Upper lobe of right lung (tissue), 1 donor: Measurements from ENCODE around the gene LRRFIP1. TPM values are rescaled to one million over a fixed set of nuclear protein-coding genes. Genes with fewer than 3 reads are reported as not detected.

Source experiments
- ATAC-seq: fragments of 200-7000 bp; cut with Tn5 transposase; one replicate; pipeline ENCODE4 v1.9.1; 2020; ENCODE audit warnings: mild to moderate bottlenecking, moderate library complexity
- DNase-seq: peaks from one replicate; pipeline ENCODE4 v3.0.0-alpha.2; 2020
- H3K27ac ChIP-seq: fragments of 200-600 bp; one replicate; pipeline ENCODE4 v1.8.0; 2022
- H3K27me3 ChIP-seq: fragments of 200-600 bp; one replicate; pipeline ENCODE4 v1.8.0; 2022; ENCODE audit warnings: mild to moderate bottlenecking
- H3K36me3 ChIP-seq: fragments of 200-600 bp; one replicate; pipeline ENCODE4 v1.8.0; 2022
- H3K4me1 ChIP-seq: fragments of 200-600 bp; one replicate; pipeline ENCODE4 v1.8.0; 2022
- H3K4me3 ChIP-seq: fragments of 200-600 bp; one replicate; pipeline ENCODE4 v1.8.0; 2022; ENCODE audit warnings: mild to moderate bottlenecking
- H3K9me3 ChIP-seq: fragments of 200-600 bp; one replicate; pipeline ENCODE4 v1.8.0; 2022
- CTCF ChIP-seq: fragments of 200-600 bp; IDR thresholded peaks from one replicate; pipeline ENCODE4 v1.8.0; 2022; ENCODE audit warnings: antibody characterized with exemption
- intact Hi-C: fragments of 100-400 bp; cut with DNase I; formaldehyde crosslinking; loops from one replicate; pipeline ENCODE4 v1.11.0; 2022
- total RNA-seq: library from RNA; stranded (reverse); fragmentation: NEBNext Ultra II Directional; extraction: Animal tissue kit (Norgen Biotek cat#: 25700); gene quantifications from one replicate; pipeline ENCODE4 v1.2.1, GENCODE V29; 2021
- donor health status: DM: no; HTN: yes; CAD: no; lungs with severe emphysema.

Gene LRRFIP1
- total RNA-seq, 1 donor from 2014 or later = 178 TPM

DNA sequence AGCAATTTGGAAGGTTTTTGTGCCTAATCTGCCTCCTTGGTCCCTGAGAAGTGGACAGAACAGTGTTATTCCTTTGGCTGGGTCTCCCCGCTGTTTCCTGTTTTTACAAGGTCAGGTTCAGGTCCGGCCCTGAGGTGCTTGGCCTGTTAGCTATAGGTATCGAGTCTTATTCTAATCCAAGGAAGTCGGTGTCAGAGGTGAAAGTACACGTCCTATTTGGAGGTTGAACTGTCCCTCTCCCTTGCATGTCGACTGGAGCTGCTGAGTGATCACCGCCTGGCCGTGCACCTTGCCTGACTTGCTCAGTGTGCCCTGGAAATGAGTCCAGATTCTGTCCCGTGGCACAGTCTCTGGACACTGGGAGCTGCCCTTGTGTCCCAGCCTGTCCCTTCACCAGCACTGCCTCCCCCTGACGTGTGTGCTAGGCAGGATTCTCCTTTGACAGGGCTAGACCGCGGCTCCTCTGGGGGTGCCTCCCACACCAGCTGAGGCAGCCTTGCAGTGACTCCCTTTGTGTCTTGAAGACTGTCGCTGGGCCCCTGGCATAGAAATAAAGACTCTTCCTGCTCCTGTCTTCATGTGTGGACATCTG is 105.5 kb downstream of the LRRFIP1 start:
- DNase-seq (no peak), ATAC-seq (peak; percentile 43)
- H3K4me1 ChIP-seq = peaks cover 78% of the 10 kb centered on the region

DNA sequence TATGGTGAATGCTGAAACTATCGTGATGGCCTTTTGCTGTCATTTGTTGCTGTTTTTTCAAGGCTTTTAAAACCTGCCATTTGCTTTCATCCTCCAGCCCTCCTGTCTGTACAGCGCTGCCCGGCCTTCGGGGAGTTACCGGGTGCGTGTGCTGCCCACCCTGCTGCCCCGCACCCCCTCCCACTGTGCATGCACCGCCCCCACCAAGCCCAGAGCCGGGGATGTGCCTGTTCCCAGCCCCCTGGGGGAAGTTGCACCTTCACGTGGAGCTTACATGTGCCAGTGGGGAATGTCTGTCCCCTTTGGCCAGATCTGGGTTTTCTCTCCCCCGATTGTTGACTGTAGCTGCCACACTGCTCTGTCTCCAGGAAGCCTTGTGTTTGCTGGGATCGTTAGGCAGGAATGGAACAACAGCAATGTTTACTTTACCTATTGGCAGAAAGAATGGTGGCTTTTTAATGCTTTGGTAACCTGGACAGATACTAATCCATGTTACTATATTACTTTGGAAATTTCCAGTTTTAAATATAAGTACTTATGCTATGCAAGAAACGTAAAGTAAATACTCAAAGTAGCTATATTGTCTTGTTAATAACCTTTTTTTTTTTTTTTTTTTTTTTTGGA is 106.4 kb downstream of the LRRFIP1 start:
- DNase-seq = no peak

More for the DNA sequence above, 105.5 kb downstream of the LRRFIP1 start:
- Histone ChIP-seq H3K36me3 (peaks cover 25% of the 10 kb centered on the region), H3K27me3 (no peaks in the 10 kb centered on the region), H3K27ac (peak overlapping the region; percentile 71), H3K9me3 (no peaks in the 10 kb centered on the region), H3K4me3 (no peak overlapping the region)
- intact Hi-C loops = no loop called here
- no peak for TF ChIP-seq CTCF

GRCh38 chr2:237734905-237735623 is 107.7 kb downstream of the LRRFIP1 start:
- DNase-seq = no peak
- Histone ChIP-seq H3K36me3 (peaks cover 28% of the 10 kb centered on the region), H3K4me3 (no peak overlapping the region), H3K27me3 (no peaks in the 10 kb centered on the region), H3K4me1 (peaks cover 83% of the 10 kb centered on the region), H3K27ac (peak overlapping the region; percentile 37), H3K9me3 (no peaks in the 10 kb centered on the region)
- no peak for ATAC-seq
- TF ChIP-seq CTCF = no peak
- intact Hi-C loops = no loop called here

More for the DNA sequence above, 106.4 kb downstream of the LRRFIP1 start:
- peaks cover 82% of the 10 kb centered on the region for H3K4me1 ChIP-seq
- no peaks in the 10 kb centered on the region for H3K27me3 ChIP-seq
- H3K27ac ChIP-seq = peak overlapping the region; percentile 71
- H3K4me3 ChIP-seq = no peak overlapping the region
- H3K9me3 ChIP-seq = no peaks in the 10 kb centered on the region
- ATAC-seq = peak; percentile 17
- H3K36me3 ChIP-seq = peaks cover 28% of the 10 kb centered on the region
- intact Hi-C loops = no loop called here
- TF ChIP-seq CTCF = no peak

DNA sequence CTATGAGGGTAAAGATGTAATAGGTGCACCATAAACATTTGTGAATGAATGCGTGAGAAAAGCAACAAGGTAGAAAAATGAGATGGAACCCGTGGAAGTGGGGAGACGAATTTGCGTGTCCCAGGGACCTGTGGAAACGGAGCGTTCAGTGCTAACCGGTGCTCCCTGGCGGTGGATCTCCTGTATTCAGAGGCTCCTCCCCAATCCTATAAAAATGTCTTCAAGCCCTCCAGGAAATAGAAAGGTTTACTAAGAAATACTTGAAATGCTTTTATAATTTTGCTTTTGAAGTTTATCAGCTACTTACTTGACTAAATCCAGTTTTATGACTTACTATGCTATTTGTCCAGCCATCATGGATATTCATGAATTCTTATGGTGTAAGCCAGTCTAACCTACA is 108.4 kb downstream of the LRRFIP1 start:
- ATAC-seq (no peak), DNase-seq (no peak)
- TF ChIP-seq CTCF = no peak
- Histone ChIP-seq H3K27ac (no peak overlapping the region), H3K27me3 (no peaks in the 10 kb centered on the region), H3K9me3 (no peaks in the 10 kb centered on the region), H3K36me3 (peaks cover 28% of the 10 kb centered on the region), H3K4me3 (no peak overlapping the region), H3K4me1 (peaks cover 83% of the 10 kb centered on the region)
- intact Hi-C loops = no loop called here

GRCh38 chr2:237736783-237737182 is 109.4 kb downstream of the LRRFIP1 start:
- DNase-seq = no peak
- intact Hi-C loops = no loop called here
- no peaks in the 10 kb centered on the region for H3K27me3 ChIP-seq

More at GRCh38 chr2:237736783-237737182, 109.4 kb downstream of the LRRFIP1 start:
- no peak for TF ChIP-seq CTCF
- Histone ChIP-seq H3K9me3 (no peaks in the 10 kb centered on the region), H3K4me3 (no peak overlapping the region), H3K27ac (peak overlapping the region; percentile 56), H3K4me1 (peaks cover 82% of the 10 kb centered on the region), H3K36me3 (peaks cover 28% of the 10 kb centered on the region)
- ATAC-seq = no peak
